Neuronal stem cell (in vitro differentiated cells): ENCODE results near the gene TINAGL1.

Experiments used
- DNase-seq: peaks from one replicate; pipeline ENCODE4 v3.0.0-alpha.2; 2013; ENCODE audit warnings: low spot score
- H2AFZ ChIP-seq: one replicate; pipeline ENCODE4 v1.6.1; 2013; ENCODE audit warnings: mild to moderate bottlenecking, low read length, inconsistent platforms
- H2AK5ac ChIP-seq: 2 replicates; pipeline ENCODE4 v1.6.1; 2013; ENCODE audit warnings: low read depth, mild to moderate bottlenecking, inconsistent platforms, low read length, moderate library complexity, mixed read lengths
- H2BK120ac ChIP-seq: 2 replicates; pipeline ENCODE4 v1.6.1; 2013; ENCODE audit warnings: low read depth, mild to moderate bottlenecking, inconsistent platforms, low read length, moderate library complexity, mixed read lengths
- H2BK12ac ChIP-seq: one replicate; pipeline ENCODE4 v1.6.1; 2013; ENCODE audit warnings: low read length, inconsistent platforms
- H2BK15ac ChIP-seq: 2 replicates; pipeline ENCODE4 v1.6.1; 2013; ENCODE audit warnings: mild to moderate bottlenecking, low read length, inconsistent platforms, mixed read lengths
- H2BK5ac ChIP-seq: one replicate; pipeline ENCODE4 v1.6.1; 2013; ENCODE audit warnings: inconsistent platforms, mild to moderate bottlenecking, low read length, moderate library complexity
- H3K14ac ChIP-seq: one replicate; pipeline ENCODE4 v1.6.1; 2013; ENCODE audit warnings: low read length, inconsistent platforms
- H3K18ac ChIP-seq: 2 replicates; pipeline ENCODE4 v1.6.1; 2013; ENCODE audit warnings: low read length, inconsistent platforms
- H3K23ac ChIP-seq: 2 replicates; pipeline ENCODE4 v1.6.1; 2013; ENCODE audit warnings: low read depth, mild to moderate bottlenecking, mixed read lengths, low read length, inconsistent platforms; ENCODE audit not compliant: poor library complexity
- H3K27ac ChIP-seq: replicated peaks from 3 replicates; pipeline ENCODE4 v1.5.1; 2013; ENCODE audit warnings: low read length, inconsistent platforms
- H3K27me3 ChIP-seq, 3 experiments: 2 replicates each; pipeline ENCODE4 v1.6.1; 2013; ENCODE audit warnings: low read length in 3 of 3, mild to moderate bottlenecking in 2 of 3, inconsistent platforms in 1 of 3, low read depth in 1 of 3, mixed read lengths in 1 of 3, moderate library complexity in 1 of 3; ENCODE audit not compliant: control insufficient read depth in 3 of 3, insufficient read depth in 3 of 3
- H3K36me3 ChIP-seq, 2 donors: replicated peaks in 1 of 2; 2 replicates each; pipeline ENCODE4 v1.6.1; 2013; ENCODE audit warnings: low read length in 2 of 2; ENCODE audit not compliant: control insufficient read depth in 2 of 2, insufficient read depth in 2 of 2
- H3K4ac ChIP-seq: 2 replicates; pipeline ENCODE4 v1.6.1; 2013; ENCODE audit warnings: inconsistent platforms, mild to moderate bottlenecking, low read length, moderate library complexity
- H3K4me1 ChIP-seq, 2 donors: 1 replicate in 1 of 2; 2 replicates in 1 of 2; pipeline ENCODE4 v1.6.1; 2013; ENCODE audit warnings: low read length in 2 of 2, low read depth in 1 of 2; ENCODE audit not compliant: control insufficient read depth in 2 of 2, insufficient read depth in 1 of 2
- H3K4me2 ChIP-seq: one replicate; pipeline ENCODE4 v1.6.1; 2013; ENCODE audit warnings: mild to moderate bottlenecking, low read length, inconsistent platforms; ENCODE audit not compliant: insufficient read depth, poor library complexity, severe bottlenecking
- H3K4me3 ChIP-seq, 2 donors: 2 replicates each; pipeline ENCODE4 v1.5.1; 2013; ENCODE audit warnings: low read length in 2 of 2, mild to moderate bottlenecking in 2 of 2, inconsistent platforms in 1 of 2, moderate library complexity in 1 of 2
- H3K79me1 ChIP-seq: one replicate; pipeline ENCODE4 v1.6.1; 2013; ENCODE audit warnings: low read depth, mild to moderate bottlenecking, inconsistent platforms, low read length, moderate library complexity
- H3K9ac ChIP-seq: one replicate; pipeline ENCODE4 v1.6.1; 2013; ENCODE audit warnings: mild to moderate bottlenecking, low read depth, low read length, inconsistent platforms; ENCODE audit not compliant: poor library complexity
- H3K9me3 ChIP-seq, 2 donors: replicated peaks in 1 of 2; 2 replicates each; pipeline versions ENCODE3 to v1.6.1; 2013; ENCODE audit warnings: low read length in 2 of 2, mild to moderate bottlenecking in 2 of 2, inconsistent platforms in 1 of 2, low read depth in 1 of 2, mixed read lengths in 1 of 2, moderate library complexity in 1 of 2; ENCODE audit not compliant: control insufficient read depth in 2 of 2, insufficient read depth in 1 of 2
- H4K8ac ChIP-seq: one replicate; pipeline ENCODE4 v1.6.1; 2013; ENCODE audit warnings: low read depth, mild to moderate bottlenecking, inconsistent platforms, low read length, moderate library complexity
- H4K91ac ChIP-seq: one replicate; pipeline ENCODE4 v1.6.1; 2013; ENCODE audit warnings: low read length, low read depth, mild to moderate bottlenecking, inconsistent platforms; ENCODE audit not compliant: poor library complexity
- WGBS, 2 donors: extraction: QIAGEN DNeasy Blood & Tissue Kit; methylation state at CpG; one replicate each; pipeline ENCODE4 v1.1.7; 2013; ENCODE audit warnings: missing lambda C conversion rate in 2 of 2, mixed read lengths in 1 of 2; ENCODE audit not compliant: insufficient read length in 2 of 2, insufficient replicate concordance in 1 of 2; ENCODE audit errors: extremely low coverage in 2 of 2; 5-methylcytosine and 5-hydroxymethylcytosine counted together

Gene TINAGL1

DNA sequence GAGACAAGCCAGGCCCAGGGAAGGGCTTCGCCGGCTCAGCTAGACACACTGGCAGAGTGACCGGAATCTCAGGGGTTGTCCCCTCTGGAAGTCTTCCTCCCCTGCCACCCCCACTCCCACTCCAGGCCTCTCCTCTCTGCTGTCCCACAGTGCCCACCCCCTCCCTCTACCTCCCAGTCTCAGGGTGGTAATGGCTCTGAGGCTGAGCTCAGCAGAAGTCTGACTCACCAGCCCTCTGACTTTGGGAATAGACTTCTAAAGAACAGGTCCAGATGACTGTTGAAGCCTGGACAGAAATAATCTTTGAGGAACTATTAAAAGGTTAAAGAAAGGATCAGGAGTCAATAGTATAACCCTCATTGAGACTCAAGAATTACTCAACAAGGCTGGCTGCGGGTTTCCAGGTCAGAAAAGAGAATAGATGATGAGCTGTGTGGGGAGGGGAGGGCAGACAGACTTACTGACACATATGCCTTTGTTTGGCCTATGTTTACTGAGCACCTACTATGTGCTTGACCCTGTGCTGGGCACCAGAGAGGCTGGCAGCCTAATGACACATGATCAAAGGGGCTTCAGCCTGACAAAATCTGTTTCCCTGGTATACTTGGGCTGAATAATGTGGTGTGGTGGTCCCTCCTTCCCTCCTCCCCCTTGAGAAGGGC is 49.4 kb downstream of the TINAGL1 start:
- H3K79me1 ChIP-seq, result no peaks in the 10 kb centered on the region
- H2BK120ac ChIP-seq, result no peak overlapping the region
- H3K9ac ChIP-seq, result no peak overlapping the region
- H2BK12ac ChIP-seq, result no peak overlapping the region
- H4K91ac ChIP-seq, result no peak overlapping the region
- H3K9me3 ChIP-seq, result no peaks in the 10 kb centered on the region
- H3K14ac ChIP-seq, result peak overlapping the region; percentile 12
- H3K4me1 ChIP-seq, result peaks cover 8 to 14% of the 10 kb centered on the region in 2 donors
- H3K4me3 ChIP-seq, result no peak overlapping the region
- H3K27me3 ChIP-seq, result no peaks in the 10 kb centered on the region
- DNase-seq, result no peak
- H3K27ac ChIP-seq, result no peak overlapping the region
- peaks cover 12 to 29% of the 10 kb centered on the region in 2 donors for H3K36me3 ChIP-seq
- no peak overlapping the region for H3K4me2 ChIP-seq
- no peak overlapping the region for H2BK15ac ChIP-seq
- no peak overlapping the region for H2AK5ac ChIP-seq
- no peak overlapping the region for H3K18ac ChIP-seq
- no peak overlapping the region for H3K4ac ChIP-seq
- no peak overlapping the region for H2AFZ ChIP-seq
- peak overlapping the region; percentile 9 for H3K23ac ChIP-seq
- no peak overlapping the region for H4K8ac ChIP-seq
- WGBS, 2 donors, result no CpG with 5 or more reads among the region's 4 CpGs
- no peak overlapping the region for H2BK5ac ChIP-seq

DNA sequence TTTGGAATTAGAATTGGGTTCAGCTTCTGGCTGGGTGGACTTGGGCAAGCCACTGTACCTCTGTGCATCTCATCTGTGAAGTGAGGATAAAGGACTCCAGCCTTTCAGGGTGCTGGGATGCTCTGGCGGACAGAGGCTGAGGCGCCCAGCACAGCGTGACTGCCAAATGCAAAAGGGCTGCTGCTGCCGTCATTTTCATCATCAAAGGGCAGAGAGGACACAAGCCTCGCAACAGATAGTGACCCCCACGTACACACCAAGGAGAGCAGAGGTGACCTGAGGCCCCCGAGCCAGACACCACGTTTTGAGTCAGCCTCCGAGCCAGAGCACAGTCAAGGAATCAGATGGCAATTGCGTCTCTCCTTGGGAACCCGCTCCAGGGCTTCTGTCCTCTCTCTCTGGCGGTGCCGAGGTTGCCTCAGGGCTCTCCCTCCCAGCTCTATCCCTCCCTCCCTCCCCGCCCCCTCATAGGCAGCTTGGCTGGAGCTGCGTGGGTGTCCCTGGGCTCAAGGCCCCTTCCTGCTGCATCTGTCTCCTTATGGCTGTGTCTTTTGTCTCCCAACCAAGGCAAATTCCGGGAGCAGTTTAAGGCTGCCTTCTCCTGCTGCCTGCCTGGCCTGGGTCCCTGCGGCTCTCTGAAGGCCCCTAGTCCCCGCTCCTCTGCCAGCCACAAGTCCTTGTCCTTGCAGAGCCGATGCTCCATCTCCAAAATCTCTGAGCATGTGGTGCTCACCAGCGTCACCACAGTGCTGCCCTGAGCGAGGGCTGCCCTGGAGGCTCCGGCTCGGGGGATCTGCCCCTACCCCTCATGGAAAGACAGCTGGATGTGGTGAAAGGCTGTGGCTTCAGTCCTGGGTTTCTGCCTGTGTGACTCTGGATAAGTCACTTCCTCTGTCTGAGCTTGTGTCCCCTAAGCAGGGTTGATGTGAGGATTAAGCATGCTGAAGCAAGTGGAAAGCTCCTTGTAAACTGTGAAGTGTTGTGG is 50.2 kb downstream of the TINAGL1 start:
- Histone ChIP-seq H2BK5ac (no peak overlapping the region), H3K23ac (no peak overlapping the region), H2BK12ac (no peak overlapping the region), H3K4me3 (no peak overlapping the region), H3K9me3 (no peaks in the 10 kb centered on the region), H3K27ac (peak overlapping the region; percentile 21), H3K27me3 (no peaks in the 10 kb centered on the region), H2AK5ac (no peak overlapping the region), H3K14ac (peak overlapping the region; percentile 39), H3K4me1 (peaks cover 8 to 14% of the 10 kb centered on the region in 2 donors), H3K4ac (no peak overlapping the region), H2AFZ (no peak overlapping the region), H4K8ac (no peak overlapping the region), H2BK15ac (no peak overlapping the region), H3K18ac (peak overlapping the region; percentile 62), H2BK120ac (no peak overlapping the region), H4K91ac (no peak overlapping the region), H3K4me2 (no peak overlapping the region), H3K36me3 (peaks cover 12 to 37% of the 10 kb centered on the region in 2 donors), H3K9ac (no peak overlapping the region), H3K79me1 (no peaks in the 10 kb centered on the region)
- WGBS, 2 donors, result no CpG with 5 or more reads among the region's 23 CpGs
- DNase-seq, result no peak

DNA sequence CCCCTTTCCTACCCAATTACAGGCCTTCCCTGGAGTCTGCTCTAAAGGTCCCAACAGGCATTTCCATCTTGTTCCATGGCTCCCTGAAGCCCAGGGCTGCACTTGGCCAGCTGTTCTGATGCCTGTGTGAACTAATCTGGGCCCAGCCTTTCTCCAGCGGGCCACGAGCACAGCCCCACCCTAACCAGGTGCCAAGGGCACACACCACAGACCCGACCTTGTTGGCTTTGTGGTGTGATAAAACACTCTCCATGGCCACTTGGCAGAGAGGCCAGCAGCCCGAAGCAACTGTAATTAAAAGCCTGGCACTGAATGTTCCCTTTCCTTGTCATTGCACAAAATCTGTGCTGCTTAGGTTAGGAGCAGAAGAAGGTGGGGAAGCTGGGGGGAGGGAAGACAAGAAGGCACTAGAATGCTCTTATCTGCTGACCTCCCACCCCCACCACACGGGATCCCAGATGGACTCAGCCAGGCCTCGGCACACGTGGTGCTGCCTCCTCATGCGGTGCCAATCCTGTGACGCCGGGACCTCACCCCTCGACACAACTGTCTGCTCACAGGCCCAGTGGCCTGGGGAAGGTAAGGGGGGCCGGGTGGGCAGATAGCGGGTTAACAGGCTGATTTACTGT is 51.1 kb downstream of the TINAGL1 start:
- H3K27me3 ChIP-seq, result no peaks in the 10 kb centered on the region
- H3K27ac ChIP-seq, result no peak overlapping the region
- H2BK5ac ChIP-seq, result no peak overlapping the region
- H3K9ac ChIP-seq, result peak overlapping the region; percentile 30
- H3K23ac ChIP-seq, result peak overlapping the region; percentile 52
- H3K14ac ChIP-seq, result no peak overlapping the region
- DNase-seq, result no peak
- no peak overlapping the region for H3K18ac ChIP-seq
- H3K4me2 ChIP-seq, result no peak overlapping the region
- H3K4me1 ChIP-seq, result peaks cover 8 to 14% of the 10 kb centered on the region in 2 donors
- no peaks in the 10 kb centered on the region for H3K9me3 ChIP-seq
- H2AK5ac ChIP-seq, result peak overlapping the region; percentile 7
- no peak overlapping the region for H2BK12ac ChIP-seq
- no CpG with 5 or more reads among the region's 13 CpGs for WGBS, 2 donors
- H3K79me1 ChIP-seq, result no peaks in the 10 kb centered on the region
- no peak overlapping the region for H3K4ac ChIP-seq
- H2BK120ac ChIP-seq, result no peak overlapping the region
- H3K4me3 ChIP-seq, result no peak overlapping the region
- H3K36me3 ChIP-seq, result peaks cover 13 to 46% of the 10 kb centered on the region in 2 donors
- H4K8ac ChIP-seq, result no peak overlapping the region
- no peak overlapping the region for H4K91ac ChIP-seq
- no peak overlapping the region for H2BK15ac ChIP-seq
- H2AFZ ChIP-seq, result no peak overlapping the region
